ENCODE data around the gene OSM.

DNA sequence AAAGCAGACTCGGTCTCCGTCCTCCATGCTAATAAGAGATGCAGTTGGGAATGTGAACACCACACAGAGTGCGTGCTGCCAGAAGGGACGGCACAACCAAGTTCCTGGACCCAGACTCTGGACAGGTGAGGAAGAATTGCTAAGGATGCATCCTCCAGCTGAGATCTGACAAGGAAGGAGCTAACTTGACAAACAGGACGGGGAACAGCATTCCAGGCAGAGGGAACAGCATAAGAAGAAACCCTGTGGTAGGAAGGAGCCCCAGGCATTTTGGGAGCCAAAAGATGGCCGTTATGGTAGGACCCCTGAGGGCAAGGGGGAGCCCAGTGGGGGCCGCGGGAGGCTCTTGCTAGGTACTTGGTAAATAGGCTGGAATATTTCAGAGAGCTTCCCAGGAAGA, 6.0 kb downstream of the OSM start:
- TF ChIP-seq CTCF (IDR thresholded peaks at IDR 0.05) (no peak), EP300 (IDR thresholded peaks at IDR 0.05) (no peak), POLR2A (IDR thresholded peaks at IDR 0.05) (no peak)

Measured in sigmoid colon (tissue), 4 donors.